AG04449 (cell line): ENCODE data around the gene PLEKHA4.
"Not testable (repeated sequence)": the region's sequence is repeated elsewhere in the genome, so short reads cannot be mapped to it uniquely, and the experiment has no call there.

Source experiments
- CTCF ChIA-PET: fragments of 350-600 bp; formaldehyde crosslinking; extraction: SDS; loops from one replicate; lab custom pipeline; 2021; ENCODE audit warnings: antibody characterized with exemption; lab: Yijun Ruan, JAX
- POLR2A ChIA-PET: fragments of 400-600, 350-600 bp; formaldehyde crosslinking; extraction: SDS; loops from one replicate; lab custom pipeline; 2020; ENCODE audit warnings: antibody characterized with exemption, inconsistent platforms; lab: Yijun Ruan, JAX
- DNase-seq: peaks from one replicate; pipeline ENCODE4 v3.0.0-alpha.2; 2010; ENCODE audit warnings: low read depth, low spot score
- H3K4me3 ChIP-seq: 2 replicates; pipeline ENCODE4 v1.5.1; 2011; ENCODE audit warnings: low read depth, mild to moderate bottlenecking, control low read depth, low read length
- TF ChIP-seq, protein P1 (sequence below): IDR thresholded peaks from one replicate; pipeline ENCODE4 v1.5.1; 2011; ENCODE audit warnings: mild to moderate bottlenecking, moderate library complexity, low read length, control low read depth, inconsistent platforms; ENCODE audit not compliant: insufficient read depth; ENCODE audit errors: missing control alignments

Gene PLEKHA4

DNA sequence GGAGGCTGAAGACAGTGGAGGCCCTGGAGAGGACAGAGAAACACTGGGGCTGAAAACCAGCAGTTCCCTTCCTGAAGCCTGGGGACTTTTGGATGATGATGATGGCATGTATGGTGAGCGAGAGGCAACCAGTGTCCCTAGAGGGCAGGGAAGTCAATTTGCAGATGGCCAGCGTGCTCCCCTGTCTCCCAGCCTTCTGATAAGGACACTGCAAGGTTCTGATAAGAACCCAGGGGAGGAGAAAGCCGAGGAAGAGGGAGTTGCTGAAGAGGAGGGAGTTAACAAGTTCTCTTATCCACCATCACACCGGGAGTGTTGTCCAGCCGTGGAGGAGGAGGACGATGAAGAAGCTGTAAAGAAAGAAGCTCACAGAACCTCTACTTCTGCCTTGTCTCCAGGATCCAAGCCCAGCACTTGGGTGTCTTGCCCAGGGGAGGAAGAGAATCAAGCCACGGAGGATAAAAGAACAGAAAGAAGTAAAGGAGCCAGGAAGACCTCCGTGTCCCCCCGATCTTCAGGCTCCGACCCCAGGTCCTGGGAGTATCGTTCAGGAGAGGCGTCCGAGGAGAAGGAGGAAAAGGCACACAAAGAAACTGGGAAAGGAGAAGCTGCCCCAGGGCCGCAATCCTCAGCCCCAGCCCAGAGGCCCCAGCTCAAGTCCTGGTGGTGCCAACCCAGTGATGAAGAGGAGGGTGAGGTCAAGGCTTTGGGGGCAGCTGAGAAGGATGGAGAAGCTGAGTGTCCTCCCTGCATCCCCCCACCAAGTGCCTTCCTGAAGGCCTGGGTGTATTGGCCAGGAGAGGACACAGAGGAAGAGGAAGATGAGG is 5.3 kb upstream of the PLEKHA4 start:
- POLR2A ChIA-PET, result interaction anchor here (0.9 to 8.1 kb wide), 15 partner anchors 17 to 153 kb away, joined by 3 to 119 read pairs (median 5); partner anchors contain the start of genes BAX, FTL, HSD17B14 and NUCB1

DNA sequence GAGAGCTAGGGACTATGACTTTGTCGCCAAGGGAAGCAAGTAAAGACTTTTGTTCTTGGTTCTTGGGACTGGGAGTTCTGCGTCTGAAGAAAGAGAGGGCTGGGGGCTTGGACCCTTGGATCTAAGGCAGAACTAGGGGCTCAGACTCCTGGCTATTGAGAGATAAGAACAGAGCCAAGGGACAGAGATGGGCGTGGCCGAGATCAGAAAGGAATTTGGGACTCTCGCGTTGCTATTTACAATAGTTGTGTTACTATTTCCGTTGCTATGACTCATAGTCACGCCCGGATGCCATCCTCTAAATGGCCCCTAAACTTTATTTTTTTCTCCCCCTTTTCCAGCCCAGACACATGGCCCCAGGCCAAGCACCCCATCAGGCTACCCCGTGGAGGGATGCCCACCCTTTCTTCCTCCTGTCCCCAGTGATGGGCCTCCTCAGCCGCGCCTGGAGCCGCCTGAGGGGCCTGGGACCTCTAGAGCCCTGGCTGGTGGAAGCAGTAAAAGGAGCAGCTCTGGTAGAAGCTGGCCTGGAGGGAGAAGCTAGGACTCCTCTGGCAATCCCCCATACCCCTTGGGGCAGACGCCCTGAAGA is 4.6 kb upstream of the PLEKHA4 start:
- H3K4me3 ChIP-seq, result peak overlapping the region; percentile 100
- TF ChIP-seq, protein P1, sequence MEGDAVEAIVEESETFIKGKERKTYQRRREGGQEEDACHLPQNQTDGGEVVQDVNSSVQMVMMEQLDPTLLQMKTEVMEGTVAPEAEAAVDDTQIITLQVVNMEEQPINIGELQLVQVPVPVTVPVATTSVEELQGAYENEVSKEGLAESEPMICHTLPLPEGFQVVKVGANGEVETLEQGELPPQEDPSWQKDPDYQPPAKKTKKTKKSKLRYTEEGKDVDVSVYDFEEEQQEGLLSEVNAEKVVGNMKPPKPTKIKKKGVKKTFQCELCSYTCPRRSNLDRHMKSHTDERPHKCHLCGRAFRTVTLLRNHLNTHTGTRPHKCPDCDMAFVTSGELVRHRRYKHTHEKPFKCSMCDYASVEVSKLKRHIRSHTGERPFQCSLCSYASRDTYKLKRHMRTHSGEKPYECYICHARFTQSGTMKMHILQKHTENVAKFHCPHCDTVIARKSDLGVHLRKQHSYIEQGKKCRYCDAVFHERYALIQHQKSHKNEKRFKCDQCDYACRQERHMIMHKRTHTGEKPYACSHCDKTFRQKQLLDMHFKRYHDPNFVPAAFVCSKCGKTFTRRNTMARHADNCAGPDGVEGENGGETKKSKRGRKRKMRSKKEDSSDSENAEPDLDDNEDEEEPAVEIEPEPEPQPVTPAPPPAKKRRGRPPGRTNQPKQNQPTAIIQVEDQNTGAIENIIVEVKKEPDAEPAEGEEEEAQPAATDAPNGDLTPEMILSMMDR, result no peak
- peak; percentile 80 for DNase-seq
- ChIA-PET POLR2A (interaction anchor here (1.0 to 8.1 kb wide), 11 partner anchors 27 to 120 kb away, joined by 3 to 119 read pairs (median 8); partner anchors contain the start of genes BAX, FTL, GYS1 and HSD17B14), CTCF (interaction anchor here (1.3 to 2.4 kb wide), 4 partner anchors 31 to 120 kb away, joined by 4 to 8 read pairs (median 6); partner anchors contain the start of genes GYS1 and RUVBL2)

More for the DNA sequence above, 5.3 kb upstream of the PLEKHA4 start:
- TF ChIP-seq, protein P1, result no peak
- CTCF ChIA-PET, result interaction anchor here (1.1 to 2.4 kb wide), 7 partner anchors 30 to 120 kb away, joined by 3 to 8 read pairs (median 4); partner anchors contain the start of genes GYS1 and RUVBL2
- H3K4me3 ChIP-seq, result peak overlapping the region; percentile 100
- DNase-seq, result no peak

DNA sequence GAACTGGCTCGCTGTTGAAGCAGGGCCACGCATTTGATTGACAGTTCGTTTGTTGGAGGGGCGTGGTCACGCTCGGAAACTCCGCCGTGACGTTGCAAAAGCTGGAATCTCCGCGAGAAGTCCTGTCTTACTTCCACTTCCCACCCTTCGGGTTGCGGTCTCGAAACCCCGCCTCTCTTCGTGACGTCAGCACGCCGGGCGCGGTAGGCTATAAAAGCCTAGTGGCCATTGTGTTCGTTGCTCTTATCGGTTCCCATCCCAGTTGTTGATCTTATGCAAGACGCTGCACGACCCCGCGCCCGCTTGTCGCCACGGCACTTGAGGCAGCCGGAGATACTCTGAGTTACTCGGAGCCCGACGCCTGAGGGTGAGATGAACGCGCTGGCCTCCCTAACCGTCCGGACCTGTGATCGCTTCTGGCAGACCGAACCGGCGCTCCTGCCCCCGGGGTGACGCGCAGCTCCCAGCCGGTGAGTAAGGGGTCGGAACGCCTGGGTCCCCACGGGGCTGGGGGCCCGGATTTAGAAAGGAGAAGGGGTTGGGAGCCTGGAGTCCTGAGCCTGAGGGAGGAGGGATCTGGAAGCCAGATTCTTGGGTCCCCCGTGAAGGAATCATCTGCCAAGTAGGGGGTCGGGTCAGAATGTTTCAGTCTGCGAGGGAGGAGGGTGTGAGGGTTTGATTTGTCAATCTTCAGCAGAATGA is 3.9 kb upstream of the PLEKHA4 start, which contains the start of gene PPP1R15A:
Gene PPP1R15A (plus strand): TSS at position 240 of the 702 bp plus-strand sequence. CDS start 813 bp downstream, outside the sequence.
- peak; percentile 88 for DNase-seq
- peak within 1 kb of the TSS; percentile 100 for H3K4me3 ChIP-seq
- POLR2A ChIA-PET, result interaction anchor here (0.6 to 8.1 kb wide), 24 partner anchors 9 to 1342 kb away, joined by 3 to 119 read pairs (median 4); partner anchors contain the start of genes BAX, FTL, GYS1 and HSD17B14
- TF ChIP-seq, protein P1, result no peak
- CTCF ChIA-PET, result interaction anchor here (0.6 to 2.4 kb wide), 7 partner anchors 30 to 121 kb away, joined by 3 to 12 read pairs (median 6); partner anchors contain the start of genes GYS1, HSD17B14 and RUVBL2

DNA sequence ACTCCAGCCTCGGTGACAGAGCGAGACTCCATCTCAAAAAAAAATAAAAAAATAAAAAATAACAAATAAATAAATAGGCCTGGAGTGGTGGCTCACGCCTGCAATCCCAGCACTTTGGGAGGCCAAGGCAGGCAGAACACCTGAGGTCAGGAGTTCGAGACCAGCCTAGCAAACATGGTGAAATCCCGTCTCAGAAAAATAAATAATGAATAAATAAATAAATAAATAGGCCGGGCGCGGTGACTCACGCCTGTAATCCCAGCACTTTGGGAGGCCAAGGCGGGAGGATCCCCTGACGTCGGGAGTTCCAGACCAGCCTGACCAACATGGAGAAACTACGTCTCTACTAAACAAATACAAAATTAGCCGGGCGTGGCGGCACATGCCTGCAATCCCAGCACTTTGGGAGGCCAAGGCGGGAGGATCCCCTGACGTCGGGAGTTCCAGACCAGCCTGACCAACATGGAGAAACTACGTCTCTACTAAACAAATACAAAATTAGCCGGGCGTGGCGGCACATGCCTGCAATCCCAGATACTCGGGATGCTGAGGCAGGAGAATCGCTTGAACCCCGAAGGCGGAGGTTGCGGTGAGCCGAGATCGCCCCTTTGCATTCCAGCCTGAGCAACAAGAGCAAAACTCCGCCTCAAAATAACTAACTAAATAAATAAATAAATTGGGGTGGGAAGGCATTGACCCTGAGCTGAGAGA is 3.2 kb upstream of the PLEKHA4 start:
- POLR2A ChIA-PET, result interaction anchor here (0.6 to 8.1 kb wide), 20 partner anchors 9 to 1341 kb away, joined by 3 to 119 read pairs (median 4); partner anchors contain the start of genes BAX, FTL, GYS1 and HSD17B14
- H3K4me3 ChIP-seq, result peak overlapping the region; percentile 19
- CTCF ChIA-PET, result interaction anchor here (0.6 to 2.1 kb wide), 6 partner anchors 25 to 122 kb away, joined by 3 to 12 read pairs (median 4); partner anchors contain the start of genes GYS1, HSD17B14 and RUVBL2
- not testable (repeated sequence) for DNase-seq

DNA sequence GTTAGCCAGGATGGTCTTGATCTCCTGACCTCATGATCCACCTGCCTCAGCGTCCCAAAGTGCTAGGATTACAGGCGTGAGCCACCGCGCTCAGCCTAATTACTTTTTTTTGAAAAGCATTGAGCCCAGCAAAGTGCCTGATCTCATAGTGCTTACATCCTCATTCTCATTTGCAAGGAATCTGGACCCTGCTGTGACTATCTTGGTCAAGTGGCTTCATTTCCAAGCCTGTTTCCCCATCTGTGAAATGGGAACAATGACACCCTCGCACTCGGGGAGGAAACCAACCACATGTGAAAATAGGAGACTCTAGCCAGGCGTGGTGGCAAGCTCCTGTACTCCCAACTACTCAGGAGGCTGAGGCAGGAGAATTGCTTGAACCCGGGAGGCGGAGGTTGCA is 1.6 kb upstream of the PLEKHA4 start:
- DNase-seq, result no peak
- ChIA-PET POLR2A (no interaction called here), CTCF (interaction anchor here (1.1 to 4.4 kb wide), 2 partner anchors 26 to 49 kb away, joined by 4 to 21 read pairs; no protein-coding TSS in a partner anchor)

More for the DNA sequence above, 1.6 kb upstream of the PLEKHA4 start:
- H3K4me3 ChIP-seq, result no peak overlapping the region
- TF ChIP-seq, protein P1, result no peak
